ENCODE measurements around the gene RPL39L. TPM values are rescaled to one million over a fixed set of nuclear protein-coding genes. Genes with fewer than 3 reads are reported as not detected.

RPL39L gene
- total and polyA plus RNA-seq, 10 of the 15 experiments (the other 5 are each of a cell fraction or from before 2014, with no cell fraction given), result 12.5 to 67.8 (median 31.3) TPM

GRCh38 chr3:187183210-187183862, 44.0 kb upstream of the RPL39L start:
- ATAC-seq (peak; percentile 64), DNase-seq (ENCODE audit: low read depth, low spot score) (no peak), FAIRE-seq (no peak)
- Histone ChIP-seq H3K36me3 (ENCODE audit: control insufficient read depth in 2 of 2, insufficient read depth in 2 of 2, low read length in 1 of 2) (no peaks in the 10 kb centered on the region), H3K4me1 (ENCODE audit: control insufficient read depth, insufficient read depth, low read length) (peaks cover 8% of the 10 kb centered on the region), H3K79me2 (ENCODE audit: control insufficient read depth, insufficient read depth, low read length) (no peaks in the 10 kb centered on the region), H3K27ac (ENCODE audit: control insufficient read depth, insufficient read depth) (no peak overlapping the region), H4K20me1 (ENCODE audit: control insufficient read depth, insufficient read depth) (no peaks in the 10 kb centered on the region), H3K9ac (ENCODE audit: control insufficient read depth, insufficient read depth, low read length) (no peak overlapping the region), H3K4me3 (no peak overlapping the region), H3K4me2 (ENCODE audit: control insufficient read depth, insufficient read depth) (peak overlapping the region; percentile 7; the same call in 1 of the 2 replicates), H3K9me3 (replicated peaks; ENCODE audit: control insufficient read depth, insufficient read depth, low read length) (no peaks in the 10 kb centered on the region; the same call in 2 of the 3 replicates), H2AFZ (ENCODE audit: control insufficient read depth, low read depth, low read length) (0 out of 2 replicates have a peak overlapping the region, but pooled peaks have one; percentile 34), H3K27me3 (replicated peaks in 1 of 2; ENCODE audit: control insufficient read depth in 2 of 2, insufficient read depth in 2 of 2, low read length in 1 of 2) (no peaks in the 10 kb centered on the region)
- ChIA-PET CTCF (no interaction called here), SMC1A (ENCODE audit: uncharacterized antibody, unreplicated experiment) (no interaction called here), RAD21 (ENCODE audit: unreplicated experiment) (no interaction called here), POLR2A (no interaction called here)
- no TSS peak for BruUV-seq (replicated peaks)
- intact Hi-C loops (cut with micrococcal nuclease; ENCODE audit: unreplicated experiment) (no loop called here), in situ Hi-C loops (cut with MboI) (no loop called here)
- TF ChIP-seq, protein P1, sequence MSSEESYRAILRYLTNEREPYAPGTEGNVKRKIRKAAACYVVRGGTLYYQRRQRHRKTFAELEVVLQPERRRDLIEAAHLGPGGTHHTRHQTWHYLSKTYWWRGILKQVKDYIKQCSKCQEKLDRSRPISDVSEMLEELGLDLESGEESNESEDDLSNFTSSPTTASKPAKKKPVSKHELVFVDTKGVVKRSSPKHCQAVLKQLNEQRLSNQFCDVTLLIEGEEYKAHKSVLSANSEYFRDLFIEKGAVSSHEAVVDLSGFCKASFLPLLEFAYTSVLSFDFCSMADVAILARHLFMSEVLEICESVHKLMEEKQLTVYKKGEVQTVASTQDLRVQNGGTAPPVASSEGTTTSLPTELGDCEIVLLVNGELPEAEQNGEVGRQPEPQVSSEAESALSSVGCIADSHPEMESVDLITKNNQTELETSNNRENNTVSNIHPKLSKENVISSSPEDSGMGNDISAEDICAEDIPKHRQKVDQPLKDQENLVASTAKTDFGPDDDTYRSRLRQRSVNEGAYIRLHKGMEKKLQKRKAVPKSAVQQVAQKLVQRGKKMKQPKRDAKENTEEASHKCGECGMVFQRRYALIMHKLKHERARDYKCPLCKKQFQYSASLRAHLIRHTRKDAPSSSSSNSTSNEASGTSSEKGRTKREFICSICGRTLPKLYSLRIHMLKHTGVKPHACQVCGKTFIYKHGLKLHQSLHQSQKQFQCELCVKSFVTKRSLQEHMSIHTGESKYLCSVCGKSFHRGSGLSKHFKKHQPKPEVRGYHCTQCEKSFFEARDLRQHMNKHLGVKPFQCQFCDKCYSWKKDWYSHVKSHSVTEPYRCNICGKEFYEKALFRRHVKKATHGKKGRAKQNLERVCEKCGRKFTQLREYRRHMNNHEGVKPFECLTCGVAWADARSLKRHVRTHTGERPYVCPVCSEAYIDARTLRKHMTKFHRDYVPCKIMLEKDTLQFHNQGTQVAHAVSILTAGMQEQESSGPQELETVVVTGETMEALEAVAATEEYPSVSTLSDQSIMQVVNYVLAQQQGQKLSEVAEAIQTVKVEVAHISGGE (CRISPR knock-in tag; IDR thresholded peaks at IDR 0.05), result no peak
- peak; percentile 24 for TF ChIP-seq MEF2B (IDR thresholded peaks at IDR 0.05; ENCODE audit: partially characterized antibody, poor library complexity, severe bottlenecking)
- WGBS (ENCODE audit: insufficient coverage, insufficient replicate concordance, low lambda C conversion rate, missing lambda C conversion rate), result 24% methylated on average over 7 of the region's 7 CpGs

All from GM12878 (cell line).